Large intestine (tissue), 3 donors: ENCODE results near the gene DGKG. TPM values are rescaled to one million over a fixed set of nuclear protein-coding genes. Genes with fewer than 3 reads are reported as not detected.

Experiments
- DNase-seq, 2 donors: peaks; one replicate each; pipeline versions ENCODE4 v3.0.0 to v3.0.0-alpha.2; 2013
- H3K27ac ChIP-seq: one replicate; pipeline ENCODE4 v1.5.1; 2013; ENCODE audit warnings: low read length
- H3K27me3 ChIP-seq: 2 replicates; pipeline ENCODE4 v1.6.1; 2013; ENCODE audit warnings: low read length; ENCODE audit not compliant: control insufficient read depth, insufficient read depth
- H3K36me3 ChIP-seq: 2 replicates; pipeline ENCODE4 v1.6.1; 2013; ENCODE audit warnings: low read length; ENCODE audit not compliant: control insufficient read depth, insufficient read depth
- H3K4me1 ChIP-seq: one replicate; pipeline ENCODE4 v1.6.1; 2013; ENCODE audit warnings: low read length; ENCODE audit not compliant: control insufficient read depth, insufficient read depth
- H3K4me3 ChIP-seq: one replicate; pipeline ENCODE4 v1.5.1; 2013; ENCODE audit warnings: low read length
- H3K9me3 ChIP-seq: one replicate; pipeline ENCODE4 v1.6.1; 2013; ENCODE audit warnings: mild to moderate bottlenecking, low read depth, low read length, moderate library complexity; ENCODE audit not compliant: control insufficient read depth
- WGBS: methylation state at CpG from one replicate; pipeline ENCODE4 v1.1.5; 2013; ENCODE audit warnings: low lambda C conversion rate; ENCODE audit not compliant: insufficient coverage; 5-methylcytosine and 5-hydroxymethylcytosine counted together
- polyA plus RNA-seq: library from polyadenylated mRNA; unstranded; fragments of 120-200 nt; gene quantifications from one replicate; pipeline ENCODE4 v1.2.1, GENCODE V29; 2013

DGKG gene
- polyA plus RNA-seq, 1 donor = 4.8 TPM

GRCh38 chr3:186241910-186242821 is 119.9 kb downstream of the DGKG start:
- Histone ChIP-seq H3K27ac (no peak overlapping the region), H3K9me3 (no peaks in the 10 kb centered on the region)

GRCh38 chr3:186239321-186239720 is 122.7 kb downstream of the DGKG start:
- peaks cover 5% of the 10 kb centered on the region for H3K27me3 ChIP-seq
- H3K9me3 ChIP-seq = no peaks in the 10 kb centered on the region
- no peak overlapping the region for H3K27ac ChIP-seq
- DNase-seq = no peak
- H3K4me1 ChIP-seq = no peaks in the 10 kb centered on the region
- no peaks in the 10 kb centered on the region for H3K36me3 ChIP-seq
- no peak overlapping the region for H3K4me3 ChIP-seq
- WGBS = no CpG with 5 or more reads among the region's 10 CpGs

More at GRCh38 chr3:186241910-186242821, 119.9 kb downstream of the DGKG start:
- DNase-seq = peak; percentile 61 to 78
- Histone ChIP-seq H3K4me1 (no peaks in the 10 kb centered on the region), H3K27me3 (no peaks in the 10 kb centered on the region), H3K36me3 (no peaks in the 10 kb centered on the region), H3K4me3 (no peak overlapping the region)
- WGBS = no CpG with 5 or more reads among the region's 21 CpGs

GRCh38 chr3:186237915-186238314 is 124.1 kb downstream of the DGKG start:
- no peak overlapping the region for H3K27ac ChIP-seq
- peaks cover 7% of the 10 kb centered on the region for H3K27me3 ChIP-seq
- no peak overlapping the region for H3K4me3 ChIP-seq
- H3K9me3 ChIP-seq = no peaks in the 10 kb centered on the region
- no peaks in the 10 kb centered on the region for H3K4me1 ChIP-seq
- WGBS = 80% methylated on average over 1 of the region's 2 CpGs
- no peak for DNase-seq
- no peaks in the 10 kb centered on the region for H3K36me3 ChIP-seq

GRCh38 chr3:186236357-186237020 is 125.5 kb downstream of the DGKG start:
- Histone ChIP-seq H3K36me3 (no peaks in the 10 kb centered on the region), H3K4me3 (no peak overlapping the region), H3K9me3 (no peaks in the 10 kb centered on the region), H3K27ac (no peak overlapping the region), H3K4me1 (no peaks in the 10 kb centered on the region), H3K27me3 (peaks cover 7% of the 10 kb centered on the region)
- no peak for DNase-seq
- 100% methylated on average over 1 of the region's 6 CpGs for WGBS

- Histone ChIP-seq H3K27ac (no peak overlapping the region), H3K36me3 (no peaks in the 10 kb centered on the region), H3K4me3 (no peak overlapping the region), H3K4me1 (no peaks in the 10 kb centered on the region), H3K9me3 (no peaks in the 10 kb centered on the region), H3K27me3 (peaks cover 7% of the 10 kb centered on the region)
- DNase-seq = no peak
- WGBS = 100% methylated on average over 1 of the region's 5 CpGs
These were observed 126.5 kb downstream of the DGKG start for GRCh38 chr3:186235554-186235953.

- Histone ChIP-seq H3K27me3 (peaks cover 10% of the 10 kb centered on the region), H3K36me3 (no peaks in the 10 kb centered on the region), H3K9me3 (no peaks in the 10 kb centered on the region), H3K4me1 (no peaks in the 10 kb centered on the region), H3K27ac (no peak overlapping the region), H3K4me3 (no peak overlapping the region)
- WGBS = 100% methylated on average over 1 of the region's 5 CpGs
- DNase-seq = no peak
These were observed 127.9 kb downstream of the DGKG start for GRCh38 chr3:186234152-186234551.

GRCh38 chr3:186226482-186226881 is 135.6 kb downstream of the DGKG start:
- H3K9me3 ChIP-seq = no peaks in the 10 kb centered on the region
- H3K36me3 ChIP-seq = no peaks in the 10 kb centered on the region
- no peaks in the 10 kb centered on the region for H3K4me1 ChIP-seq
- no peak for DNase-seq
- no CpG with 5 or more reads among the region's 2 CpGs for WGBS
- H3K27ac ChIP-seq = no peak overlapping the region
- H3K4me3 ChIP-seq = no peak overlapping the region
- peaks cover 18% of the 10 kb centered on the region for H3K27me3 ChIP-seq

GRCh38 chr3:186225603-186226002 is 136.4 kb downstream of the DGKG start:
- Histone ChIP-seq H3K27me3 (peaks cover 18% of the 10 kb centered on the region), H3K4me1 (no peaks in the 10 kb centered on the region), H3K36me3 (no peaks in the 10 kb centered on the region), H3K9me3 (no peaks in the 10 kb centered on the region), H3K4me3 (no peak overlapping the region), H3K27ac (no peak overlapping the region)
- WGBS = no CpG with 5 or more reads among the region's 6 CpGs
- DNase-seq = no peak

GRCh38 chr3:186224041-186224610 is 137.9 kb downstream of the DGKG start:
- WGBS = 93% methylated on average over 3 of the region's 7 CpGs
- Histone ChIP-seq H3K4me1 (no peaks in the 10 kb centered on the region), H3K27me3 (peaks cover 16% of the 10 kb centered on the region), H3K36me3 (no peaks in the 10 kb centered on the region), H3K27ac (no peak overlapping the region), H3K9me3 (no peaks in the 10 kb centered on the region), H3K4me3 (no peak overlapping the region)
- no peak for DNase-seq

GRCh38 chr3:186223476-186223875 is 138.6 kb downstream of the DGKG start:
- DNase-seq = no peak
- Histone ChIP-seq H3K4me1 (no peaks in the 10 kb centered on the region), H3K27ac (no peak overlapping the region), H3K36me3 (no peaks in the 10 kb centered on the region), H3K4me3 (no peak overlapping the region), H3K9me3 (no peaks in the 10 kb centered on the region), H3K27me3 (peaks cover 16% of the 10 kb centered on the region)
- WGBS = 60% methylated on average over 1 of the region's 5 CpGs
